Fibroblast of pulmonary artery (primary cell): ENCODE data around the gene MBD4.
"Not testable (repeated sequence)": the region's sequence is repeated elsewhere in the genome, so short reads cannot be mapped to it uniquely, and the experiment has no call there.

Source experiments
- DNase-seq: peaks from one replicate; pipeline ENCODE4 v3.0.0-alpha.2; 2010; ENCODE audit warnings: low read depth
- H3K4me3 ChIP-seq: replicated peaks from 2 replicates; pipeline ENCODE4 v1.5.1; 2011; ENCODE audit warnings: low read depth, mild to moderate bottlenecking, control low read depth, low read length, moderate library complexity
- CTCF ChIP-seq: IDR thresholded peaks from 2 replicates; pipeline ENCODE4 v1.5.1; 2011; ENCODE audit warnings: mild to moderate bottlenecking, control low read depth, low read length, inconsistent platforms; ENCODE audit errors: missing control alignments

The MBD4 gene

GRCh38 chr3:129439817-129440617, at the start of gene MBD4, which contains the start of gene IFT122:
MBD4 (minus strand) TSS chr3:129439948; CDS start chr3:129439833, 115 bp downstream.
IFT122 (plus strand) TSS chr3:129440224; CDS start chr3:129440331, 107 bp downstream.
- H3K4me3 ChIP-seq = peak within 1 kb of the TSS; percentile 97
- DNase-seq = peak; percentile 100
- TF ChIP-seq CTCF = no peak

GRCh38 chr3:129489258-129489657, 49.5 kb upstream of the MBD4 start:
- not testable (repeated sequence) for H3K4me3 ChIP-seq, DNase-seq

- not testable (repeated sequence) for H3K4me3 ChIP-seq, DNase-seq
Measured at GRCh38 chr3:129487868-129488335, 48.2 kb upstream of the MBD4 start.

- TF ChIP-seq CTCF = no peak
- DNase-seq = no peak
- H3K4me3 ChIP-seq = no peak overlapping the region
Measured at GRCh38 chr3:129487183-129487867, 47.6 kb upstream of the MBD4 start.

GRCh38 chr3:129486664-129487035, 46.9 kb upstream of the MBD4 start:
- no peak for TF ChIP-seq CTCF
- no peak for DNase-seq

GRCh38 chr3:129485721-129486663, 46.2 kb upstream of the MBD4 start:
- no peak for TF ChIP-seq CTCF
- peak; percentile 99 for DNase-seq
- peak overlapping the region; percentile 6 for H3K4me3 ChIP-seq

More at GRCh38 chr3:129486664-129487035, 46.9 kb upstream of the MBD4 start:
- peak overlapping the region; percentile 7 for H3K4me3 ChIP-seq

- not testable (repeated sequence) for DNase-seq, H3K4me3 ChIP-seq
Measured at GRCh38 chr3:129485146-129485545, 45.4 kb upstream of the MBD4 start.

- H3K4me3 ChIP-seq = no peak overlapping the region
- TF ChIP-seq CTCF = no peak
- DNase-seq = no peak
Measured at GRCh38 chr3:129483870-129484269, 44.1 kb upstream of the MBD4 start.
